CD4-positive, alpha-beta T cell treated with Interferon gamma for 1 hour (primary cell): ENCODE results near the gene CEP104.
A peak's percentile ranks its signal among the peaks of the same experiment; 100 is the strongest.

ENCODE experiments used
- DNase-seq: peaks from one replicate; pipeline ENCODE4 v3.0.0-alpha.2; 2020

Gene CEP104

DNA sequence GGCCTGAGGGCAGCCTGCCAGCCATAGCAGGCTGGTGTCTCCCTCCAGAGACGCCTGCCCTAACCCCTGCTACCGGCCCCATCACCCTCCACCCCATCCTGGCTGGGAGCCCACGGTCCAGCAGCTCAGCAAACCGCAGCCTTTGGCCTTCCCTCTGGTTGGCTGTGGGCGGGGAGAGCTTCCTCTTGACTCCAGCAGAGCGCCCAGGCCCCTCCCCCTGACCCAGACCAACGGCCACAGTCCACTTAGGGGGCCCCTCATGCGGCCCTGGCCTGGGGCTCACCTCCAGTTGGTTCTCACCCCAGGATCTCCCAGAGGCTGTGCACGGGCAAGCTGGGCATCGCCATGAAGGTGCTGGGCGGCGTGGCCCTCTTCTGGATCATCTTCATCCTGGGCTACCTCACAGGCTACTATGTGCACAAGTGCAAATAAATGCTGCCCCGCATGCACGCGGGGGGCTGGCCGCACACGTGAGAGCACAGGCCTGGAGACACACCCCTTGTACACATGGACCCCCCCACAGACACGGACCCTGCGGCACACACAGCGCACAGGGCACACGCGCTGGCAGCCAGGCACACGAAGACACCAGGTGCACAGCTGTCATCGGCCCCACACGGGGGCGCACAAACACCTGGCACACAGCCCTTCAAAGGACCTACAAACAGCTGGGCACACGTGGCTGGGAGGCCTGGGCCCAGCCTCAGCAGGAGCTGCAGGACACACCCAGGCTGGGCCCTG is 81.4 kb downstream of the CEP104 start:
- DNase-seq = peak; percentile 51

DNA sequence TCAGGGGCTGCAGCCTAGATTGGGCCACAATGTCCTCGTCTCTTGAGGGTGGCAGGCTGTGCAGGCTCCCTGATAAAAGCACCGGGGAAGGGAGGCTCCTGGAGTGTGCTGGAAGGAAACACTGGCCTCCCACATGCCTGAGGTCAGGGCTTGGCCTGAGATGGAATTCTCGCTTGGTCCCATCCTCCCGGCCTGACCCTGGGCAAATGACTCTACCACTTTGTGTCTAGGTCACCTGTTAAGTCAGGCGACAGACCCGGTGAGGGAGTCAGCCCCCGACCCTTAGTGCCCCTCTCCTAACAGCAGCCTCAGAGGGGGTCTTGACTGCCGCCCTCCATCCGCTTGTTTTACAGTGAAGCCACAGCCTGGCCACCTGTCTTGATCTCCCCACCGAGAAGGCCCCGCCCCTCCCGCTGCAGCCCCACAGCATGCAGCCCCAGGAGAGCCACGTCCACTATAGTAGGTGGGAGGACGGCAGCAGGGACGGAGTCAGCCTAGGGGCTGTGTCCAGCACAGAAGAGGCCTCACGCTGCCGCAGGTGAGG is 82.0 kb downstream of the CEP104 start:
- DNase-seq = no peak

DNA sequence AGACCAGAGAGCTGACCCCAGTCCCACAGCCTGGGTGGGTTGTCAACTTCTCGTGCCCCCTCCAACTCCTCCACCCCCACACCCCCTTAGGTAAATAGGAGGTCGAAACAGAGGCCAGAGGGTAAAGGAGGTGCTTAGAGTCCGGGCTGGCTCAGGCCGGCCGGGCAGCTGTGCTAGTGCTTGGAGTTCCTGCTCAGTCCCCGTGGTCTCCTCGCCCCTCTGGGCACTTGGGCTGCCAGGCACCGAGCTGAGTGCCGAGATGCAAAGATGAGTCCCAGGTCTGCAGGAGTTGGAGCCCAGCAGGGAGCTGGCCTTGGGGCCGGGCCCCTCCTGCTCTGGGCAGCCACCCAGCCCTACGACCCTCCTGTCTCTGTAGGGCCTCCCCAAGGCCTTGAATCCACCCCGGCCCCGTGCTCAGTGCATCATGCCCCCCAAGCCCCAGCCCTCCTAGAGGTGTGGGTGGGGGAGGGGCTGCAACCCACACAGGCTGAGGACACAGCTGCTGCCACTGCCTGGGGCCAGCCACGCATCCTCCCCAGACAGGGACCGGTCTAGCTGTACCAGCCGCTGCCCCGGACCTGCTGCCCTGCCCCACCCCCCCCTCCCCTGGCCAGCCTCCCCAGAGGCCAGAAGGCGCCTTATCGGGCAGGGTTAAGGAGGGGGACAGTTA is 82.6 kb downstream of the CEP104 start:
- DNase-seq = no peak

DNA sequence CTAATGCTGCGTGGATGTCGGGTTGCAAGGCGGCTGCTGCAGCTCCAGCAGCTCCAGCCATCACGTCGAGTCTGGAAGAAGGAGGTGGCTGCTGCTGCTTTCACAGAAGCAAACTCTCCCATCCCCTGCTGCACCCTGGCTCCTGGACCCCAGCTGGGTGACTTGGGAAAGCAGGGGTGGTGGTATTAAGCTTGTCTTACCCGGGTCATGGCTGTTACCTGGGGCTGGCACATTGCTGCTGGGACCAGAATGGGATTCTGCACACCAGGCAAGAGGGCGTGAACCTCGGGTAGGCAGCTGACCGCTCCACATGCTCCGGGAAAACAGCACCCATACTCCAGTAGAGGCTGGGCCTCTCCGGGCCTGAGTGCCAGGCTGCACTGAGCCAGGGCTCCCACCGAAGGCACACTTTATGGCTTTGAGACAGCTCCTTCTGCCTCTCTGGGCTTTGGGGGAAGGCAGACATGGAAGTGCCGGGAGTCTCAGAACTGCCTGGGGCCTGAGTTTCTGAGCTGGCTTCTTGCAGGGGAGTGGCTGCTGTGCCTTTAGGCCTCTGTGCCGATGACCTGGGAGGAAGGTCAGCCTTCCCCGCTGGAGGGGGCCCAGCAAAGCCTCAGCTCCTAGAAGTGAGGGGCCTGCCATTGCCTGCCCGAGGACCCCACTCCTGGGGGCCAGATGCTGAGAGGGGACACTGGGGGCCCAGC is 83.3 kb downstream of the CEP104 start:
- no peak for DNase-seq

DNA sequence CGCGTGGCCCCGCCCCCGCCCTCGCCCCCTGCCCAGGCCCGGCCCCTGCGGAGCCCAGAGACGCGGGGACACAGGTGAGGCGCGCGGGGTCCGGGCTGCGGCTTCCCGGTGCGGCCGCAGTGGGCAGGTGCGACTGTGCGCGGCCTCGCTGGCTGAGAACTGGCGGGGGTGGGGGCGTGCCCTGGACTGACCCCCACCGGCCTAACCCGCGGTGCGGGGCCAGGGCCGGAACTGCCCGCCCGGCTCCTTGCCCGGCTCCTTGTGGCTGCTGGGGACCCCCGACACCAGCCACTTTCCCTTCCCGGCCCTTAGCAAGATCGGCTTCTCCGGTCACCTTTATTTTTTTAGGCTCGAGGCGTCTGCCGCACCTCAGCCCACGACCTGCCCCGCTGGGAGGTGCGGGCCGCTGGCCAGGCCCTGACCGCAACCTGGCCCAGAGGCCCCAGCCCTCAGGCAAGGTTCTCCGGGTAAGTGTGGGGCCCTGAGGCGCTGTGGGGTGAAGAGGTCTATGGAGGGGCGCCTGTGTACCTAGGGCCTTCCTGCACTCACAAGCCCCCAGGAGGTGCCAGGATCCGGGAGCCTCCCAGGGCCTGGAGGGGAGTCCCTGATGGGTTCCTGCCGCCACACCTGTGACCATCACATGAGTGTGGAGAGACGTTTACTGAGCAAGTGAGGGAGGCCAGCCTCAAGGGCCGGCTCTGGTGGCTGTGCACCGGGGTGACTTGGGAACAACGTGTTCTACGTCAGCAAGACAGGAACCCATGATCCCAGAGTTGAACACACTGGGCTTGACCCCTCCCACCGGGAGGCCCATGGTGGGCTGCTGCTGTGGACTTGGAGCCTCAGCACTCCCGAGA is 84.1 kb downstream of the CEP104 start, which contains the start of gene SMIM1:
SMIM1 (plus strand) TSS at position 35 of the 857 bp plus-strand sequence. CDS start 2,625 bp downstream, outside the sequence.
- DNase-seq = no peak

DNA sequence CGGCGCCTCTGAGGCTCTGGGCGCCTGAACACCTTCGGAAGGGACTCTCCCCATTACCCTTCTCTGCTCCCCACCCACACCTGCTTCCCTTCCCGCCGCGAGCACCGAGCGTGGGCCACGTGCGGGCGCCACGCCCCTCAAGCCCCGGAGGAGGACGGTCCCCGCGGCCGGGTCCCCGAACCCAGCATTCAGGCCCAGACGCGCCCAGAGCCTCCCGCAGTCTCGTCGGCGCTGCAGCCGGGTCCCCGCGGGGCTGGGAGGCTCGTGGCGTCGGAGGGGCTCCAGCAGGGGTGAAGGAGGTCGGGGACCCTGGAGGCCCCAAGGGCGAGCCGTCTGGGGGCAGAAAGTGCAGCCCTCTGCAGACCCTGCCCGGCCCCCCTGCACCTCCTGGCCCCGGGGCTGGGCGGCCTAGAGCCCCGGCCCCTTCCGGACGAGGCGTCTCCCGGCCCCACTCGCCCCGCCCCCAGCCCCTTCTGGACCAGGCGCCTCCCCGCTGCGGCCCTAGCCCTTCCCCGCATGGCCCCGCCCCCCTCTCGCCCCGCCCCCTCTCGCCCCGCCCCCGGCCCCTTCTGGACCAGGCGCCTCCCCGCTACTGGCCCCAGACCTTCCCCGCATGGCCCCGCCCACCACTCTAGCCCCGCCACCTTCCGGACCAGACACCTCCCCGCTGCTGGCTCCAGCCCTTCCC is 84.8 kb downstream of the CEP104 start:
- DNase-seq = peak; percentile 93

DNA sequence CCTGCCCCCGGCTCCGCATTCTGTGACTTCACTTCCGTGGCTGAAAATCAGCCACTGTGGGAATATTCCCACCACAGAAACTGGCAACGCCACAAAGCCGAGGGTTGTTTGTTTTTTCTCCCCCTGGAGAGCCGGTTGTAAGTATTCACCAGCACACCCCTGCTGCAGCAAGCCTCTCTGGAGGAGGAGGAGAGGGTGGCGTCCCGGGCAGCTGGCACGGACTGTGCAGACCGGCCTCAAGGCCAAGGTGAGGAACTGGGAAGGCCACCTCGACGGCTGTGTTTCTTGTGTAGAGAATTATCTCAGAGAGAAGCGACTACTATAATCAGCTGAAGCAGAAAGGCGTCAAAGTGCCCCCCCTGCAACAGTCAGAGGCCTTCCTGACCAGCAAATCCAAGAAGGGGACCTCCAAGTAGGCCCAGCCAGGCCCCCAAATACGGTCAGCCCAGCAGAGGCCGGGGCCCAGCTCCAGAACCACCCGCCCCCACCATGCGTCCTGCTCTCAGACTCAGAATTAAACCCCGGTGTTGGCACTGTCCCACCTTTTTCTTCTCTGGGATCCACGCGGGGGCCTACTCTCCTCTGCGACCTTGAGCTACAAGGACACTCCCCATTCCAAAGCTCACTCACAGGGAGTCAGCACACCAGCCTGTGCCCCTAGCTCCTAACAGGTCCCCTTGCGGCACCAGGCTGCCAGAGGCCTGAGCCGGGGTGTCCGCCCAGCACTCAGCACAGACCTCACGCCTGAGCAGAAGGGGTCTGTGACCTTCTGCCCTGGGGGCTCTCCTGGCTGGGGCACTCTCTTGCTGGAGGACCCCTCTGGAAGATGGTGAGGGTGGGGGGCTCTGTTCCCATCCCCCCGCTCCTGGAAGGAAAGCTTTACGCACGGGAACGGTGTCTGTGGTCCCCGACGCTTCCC is 85.6 kb downstream of the CEP104 start:
- no peak for DNase-seq

DNA sequence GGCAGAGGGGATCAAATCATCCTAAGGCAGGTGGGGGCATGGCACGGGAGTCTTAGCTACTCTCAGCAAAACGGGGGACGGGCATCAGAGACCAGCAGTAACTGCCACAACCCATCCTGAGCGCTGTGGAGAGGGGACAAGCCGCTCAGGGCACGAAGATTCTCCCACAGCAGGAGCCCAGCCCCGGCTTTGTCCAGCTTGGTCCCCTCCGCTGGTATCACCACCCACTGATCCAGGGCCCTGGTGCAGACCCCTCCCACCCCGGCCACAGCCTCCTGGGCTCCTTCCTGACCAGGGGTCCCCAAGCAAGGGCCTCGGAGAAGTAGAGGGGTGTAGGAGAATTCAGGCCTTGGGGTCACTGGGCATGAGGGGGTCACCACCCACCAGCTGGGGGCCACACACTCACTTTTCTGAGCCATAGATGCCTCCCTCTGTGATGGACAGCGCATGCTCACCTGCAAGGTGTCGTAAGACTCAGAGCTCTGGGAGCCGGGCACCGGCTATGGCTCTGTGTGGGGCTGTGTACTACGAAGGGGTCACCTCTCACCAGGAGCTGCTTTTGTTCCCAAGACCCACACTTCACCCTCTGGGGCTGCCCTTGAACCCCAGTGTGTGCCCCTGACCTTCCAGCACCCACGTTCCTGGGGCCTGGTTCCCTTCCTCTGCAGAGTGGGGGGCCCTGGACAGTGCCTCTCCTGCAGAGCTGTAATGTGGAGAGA is 86.8 kb downstream of the CEP104 start:
- no peak for DNase-seq

DNA sequence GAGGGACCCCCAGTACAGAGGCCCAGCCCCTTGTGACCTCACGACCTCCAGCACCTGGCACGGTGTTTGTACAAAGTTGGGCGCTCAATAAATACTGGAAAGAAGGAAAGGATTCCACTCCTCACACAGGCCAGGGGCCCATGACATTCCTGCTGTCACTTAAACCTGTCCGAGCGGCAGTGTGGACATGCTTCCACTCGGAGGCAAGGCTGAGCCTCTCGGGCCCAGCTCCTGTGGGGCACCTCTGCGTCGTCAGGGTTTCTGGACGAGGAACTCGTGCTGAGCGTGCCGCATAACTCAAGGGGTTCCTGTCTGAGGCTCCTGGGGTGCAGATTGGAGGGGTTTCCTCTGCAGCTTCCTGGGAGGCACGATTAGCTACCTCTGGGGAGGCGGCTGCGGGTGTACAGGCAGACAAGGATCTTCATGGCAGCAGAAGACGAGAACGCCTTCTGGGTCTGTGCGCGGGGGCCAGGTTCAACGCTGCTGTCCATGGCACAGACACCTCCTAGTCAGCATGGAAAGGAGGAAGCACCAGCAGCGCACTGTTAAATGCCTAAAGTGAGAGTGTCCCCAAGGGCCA is 88.1 kb downstream of the CEP104 start:
- no peak for DNase-seq

DNA sequence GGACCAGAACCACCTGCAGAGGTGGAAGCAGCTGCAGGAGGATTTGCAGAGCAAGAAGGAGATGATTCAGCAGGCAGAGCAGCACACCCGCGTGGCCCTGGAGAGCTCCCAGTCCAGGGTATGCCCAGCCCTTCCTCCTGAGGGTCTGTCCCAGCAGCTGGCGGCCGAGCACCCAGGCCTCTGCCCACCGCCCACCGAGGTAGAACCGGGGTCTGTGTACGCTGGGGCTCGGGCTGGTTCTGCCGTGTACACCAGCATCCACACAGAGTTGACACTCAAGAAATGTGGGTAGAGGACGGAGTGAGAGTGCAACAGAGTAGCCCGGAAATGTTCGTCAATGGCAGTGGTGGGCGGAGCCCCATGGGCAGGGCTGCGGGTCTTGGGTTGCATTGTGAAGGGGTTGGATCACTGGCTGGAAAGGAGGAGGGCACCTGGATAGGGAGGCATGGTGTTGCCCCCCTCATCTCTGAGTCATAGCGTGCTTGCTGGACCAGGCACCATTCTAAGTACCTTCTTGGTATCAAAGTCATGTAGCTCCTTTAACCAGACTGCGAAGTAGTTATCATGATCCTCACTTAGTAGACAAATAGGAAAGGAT is 89.6 kb downstream of the CEP104 start:
- no peak for DNase-seq

DNA sequence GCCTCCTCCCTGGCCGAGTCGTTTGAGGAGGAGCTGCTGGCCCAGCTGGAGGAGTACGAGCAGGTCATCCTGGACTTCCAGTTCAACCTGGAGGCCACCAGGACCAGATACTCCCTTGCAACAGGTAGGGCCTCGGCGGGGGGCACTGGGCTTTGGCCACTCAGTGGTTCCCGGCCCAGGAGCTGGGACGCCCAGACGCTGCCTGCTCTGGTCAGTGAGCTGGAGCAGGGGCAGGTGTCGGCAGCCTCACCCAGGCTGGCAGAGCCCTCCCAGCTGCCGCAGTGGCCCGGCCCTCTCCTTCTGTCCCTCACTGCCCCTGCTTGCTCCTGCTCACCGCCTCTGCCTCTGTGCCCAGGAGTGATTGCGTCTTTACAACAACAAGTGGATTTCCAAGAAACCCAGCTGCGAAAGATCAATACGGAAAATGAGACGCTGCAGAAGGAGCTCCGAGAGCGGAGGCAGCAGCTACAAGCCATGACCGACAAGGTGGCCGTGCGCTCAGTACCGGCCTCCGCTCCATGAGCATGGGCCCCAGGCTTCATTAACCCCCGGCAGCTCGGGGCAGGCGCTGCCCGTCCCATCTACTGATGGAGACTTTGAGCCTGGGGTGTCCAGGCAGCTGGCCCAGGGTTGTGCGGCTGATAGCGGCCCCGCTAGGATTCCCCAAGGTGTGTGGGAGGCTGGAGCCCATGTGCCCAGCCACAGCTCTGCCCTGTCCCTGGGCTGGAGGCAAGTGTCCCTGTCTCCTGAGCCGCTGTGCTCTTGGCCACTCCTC is 93.5 kb downstream of the CEP104 start:
- DNase-seq = no peak

DNA sequence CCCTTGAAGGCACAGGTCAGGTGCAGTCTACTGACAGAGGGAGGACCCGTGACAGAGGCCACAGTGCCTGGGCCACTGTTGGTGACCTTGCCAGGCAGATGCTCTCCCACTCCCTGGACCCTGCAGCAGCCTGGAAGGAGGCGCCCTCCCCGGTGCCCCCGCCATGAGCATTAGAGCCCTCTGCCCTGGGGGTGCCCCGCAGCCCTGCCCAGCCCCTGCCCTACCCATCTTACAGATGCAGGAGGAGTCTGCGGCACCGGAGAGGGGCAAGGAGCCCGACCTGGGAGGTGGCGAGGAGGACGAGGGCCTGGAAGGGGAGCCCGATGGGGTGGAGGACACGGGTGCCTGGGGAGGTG is 94.2 kb downstream of the CEP104 start:
- no peak for DNase-seq

DNA sequence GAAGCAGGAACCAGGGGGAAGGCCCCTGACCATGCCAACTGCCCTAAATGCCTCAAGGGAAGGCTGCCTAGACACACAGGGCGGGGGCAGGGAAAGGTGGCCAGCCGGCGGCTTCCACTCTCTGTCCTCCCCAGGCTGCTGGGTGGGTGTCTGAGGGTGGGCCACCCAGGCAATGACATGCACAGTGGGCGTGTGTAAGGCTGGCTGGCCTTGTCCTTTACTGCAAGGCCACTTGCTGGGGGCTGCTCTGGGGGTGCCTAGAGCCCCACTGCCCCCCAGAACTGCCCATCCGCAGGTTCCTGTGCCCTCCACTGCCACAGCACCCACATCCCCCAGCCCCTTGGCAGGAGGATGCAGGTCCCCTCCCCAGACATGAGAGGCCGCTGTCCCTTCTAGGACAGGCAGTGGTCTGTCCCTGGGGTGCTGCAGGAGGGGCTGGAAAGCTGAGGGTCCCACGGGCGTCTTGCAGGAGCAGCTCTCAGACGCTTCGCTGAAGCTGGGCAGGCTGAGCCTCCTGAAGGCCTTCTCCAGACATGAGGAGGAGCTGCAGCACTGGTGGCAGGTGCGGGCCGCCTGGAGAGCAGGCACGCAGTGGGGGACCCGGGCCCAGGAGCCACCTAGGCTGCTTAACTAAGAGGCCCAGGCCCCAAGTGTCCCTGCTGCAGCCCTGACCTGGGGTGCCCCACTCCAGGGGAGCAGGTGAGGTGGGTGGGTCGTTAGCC is 94.7 kb downstream of the CEP104 start:
- no peak for DNase-seq
